ENCODE data around the gene DUXA.
"Not testable (repeated sequence)": the region's sequence is repeated elsewhere in the genome, so short reads cannot be mapped to it uniquely, and the experiment has no call there.

Gene DUXA

GRCh38 chr19:57141699-57142098, 25.6 kb downstream of the DUXA start:
- TF ChIP-seq CTCF (IDR thresholded peaks at IDR 0.05; ENCODE audit: low read depth, low read length, missing control alignments): no peak
- no peak for DNase-seq (ENCODE audit: extremely low read depth, low read depth)
- no peak overlapping the region for H3K4me3 ChIP-seq (replicated peaks; ENCODE audit: low read depth, low read length)

- H3K4me3 ChIP-seq (replicated peaks; ENCODE audit: low read depth, low read length): no peak overlapping the region
- TF ChIP-seq CTCF (IDR thresholded peaks at IDR 0.05; ENCODE audit: low read depth, low read length, missing control alignments): no peak
- no peak for DNase-seq (ENCODE audit: extremely low read depth, low read depth)
These were observed 31.5 kb downstream of the DUXA start for GRCh38 chr19:57135797-57136196.

- not testable (repeated sequence) for H3K4me3 ChIP-seq (replicated peaks; ENCODE audit: low read depth, low read length); DNase-seq (ENCODE audit: extremely low read depth, low read depth)
These were observed 39.9 kb downstream of the DUXA start for GRCh38 chr19:57127403-57127802.

- no peak for TF ChIP-seq CTCF (IDR thresholded peaks at IDR 0.05; ENCODE audit: low read depth, low read length, missing control alignments)
- no peak for DNase-seq (ENCODE audit: extremely low read depth, low read depth)
- H3K4me3 ChIP-seq (replicated peaks; ENCODE audit: low read depth, low read length): no peak overlapping the region
These were observed 43.4 kb downstream of the DUXA start for GRCh38 chr19:57123882-57124281.

- TF ChIP-seq CTCF (IDR thresholded peaks at IDR 0.05; ENCODE audit: low read depth, low read length, missing control alignments): no peak
These were observed 48.4 kb downstream of the DUXA start for GRCh38 chr19:57118848-57119247.

GRCh38 chr19:57113501-57113900, 53.8 kb downstream of the DUXA start:
- not testable (repeated sequence) for DNase-seq (ENCODE audit: extremely low read depth, low read depth); H3K4me3 ChIP-seq (replicated peaks; ENCODE audit: low read depth, low read length)

More at GRCh38 chr19:57118848-57119247, 48.4 kb downstream of the DUXA start:
- H3K4me3 ChIP-seq (replicated peaks; ENCODE audit: low read depth, low read length): no peak overlapping the region
- DNase-seq (ENCODE audit: extremely low read depth, low read depth): no peak

GRCh38 chr19:57111329-57111644, 56.0 kb downstream of the DUXA start:
- no peak for TF ChIP-seq CTCF (IDR thresholded peaks at IDR 0.05; ENCODE audit: low read depth, low read length, missing control alignments)
- DNase-seq (ENCODE audit: extremely low read depth, low read depth): no peak
- no peak overlapping the region for H3K4me3 ChIP-seq (replicated peaks; ENCODE audit: low read depth, low read length)

- TF ChIP-seq CTCF (IDR thresholded peaks at IDR 0.05; ENCODE audit: low read depth, low read length, missing control alignments): no peak
- DNase-seq (ENCODE audit: extremely low read depth, low read depth): no peak
These were observed 56.5 kb downstream of the DUXA start for GRCh38 chr19:57110592-57111328.

More at GRCh38 chr19:57110592-57111328, 56.5 kb downstream of the DUXA start:
- no peak overlapping the region for H3K4me3 ChIP-seq (replicated peaks; ENCODE audit: low read depth, low read length)
